ENCODE measurements around the gene ZGRF1. TPM values are rescaled to one million over a fixed set of nuclear protein-coding genes. Genes with fewer than 3 reads are reported as not detected.
A peak's percentile ranks its signal among the peaks of the same experiment; 100 is the strongest.

ZGRF1 gene
- total RNA-seq, 4 donors from 2014 or later: 4.0 to 9.0 (median 4.6) TPM

DNA sequence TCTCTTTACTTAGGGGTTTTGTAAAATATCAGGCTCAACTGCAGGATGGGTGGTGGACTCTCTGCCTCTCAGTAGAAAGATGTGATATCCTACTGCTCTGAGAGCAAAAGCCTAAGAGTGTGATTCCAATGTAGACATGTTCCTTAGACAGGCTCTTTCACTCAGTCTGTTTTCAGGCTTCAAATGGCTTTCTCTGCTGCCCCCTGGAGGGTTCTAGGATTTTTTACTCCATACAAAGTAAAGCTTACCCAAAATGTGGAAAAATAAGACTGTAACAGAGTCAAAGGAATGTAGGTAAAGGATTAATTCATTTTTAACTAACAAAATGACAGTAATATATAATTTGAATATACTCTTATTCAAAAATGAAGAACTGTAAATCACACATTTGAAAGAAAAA, 32.1 kb downstream of the ZGRF1 start:
- no peaks in the 10 kb centered on the region for H3K4me1 ChIP-seq
- intact Hi-C loops (cut with DNase I): no loop called here
- peaks cover 0 to 4% (median 0%) of the 10 kb centered on the region in 3 donors for H3K36me3 ChIP-seq
- H3K27ac ChIP-seq: no peak overlapping the region
- TF ChIP-seq, protein P1, sequence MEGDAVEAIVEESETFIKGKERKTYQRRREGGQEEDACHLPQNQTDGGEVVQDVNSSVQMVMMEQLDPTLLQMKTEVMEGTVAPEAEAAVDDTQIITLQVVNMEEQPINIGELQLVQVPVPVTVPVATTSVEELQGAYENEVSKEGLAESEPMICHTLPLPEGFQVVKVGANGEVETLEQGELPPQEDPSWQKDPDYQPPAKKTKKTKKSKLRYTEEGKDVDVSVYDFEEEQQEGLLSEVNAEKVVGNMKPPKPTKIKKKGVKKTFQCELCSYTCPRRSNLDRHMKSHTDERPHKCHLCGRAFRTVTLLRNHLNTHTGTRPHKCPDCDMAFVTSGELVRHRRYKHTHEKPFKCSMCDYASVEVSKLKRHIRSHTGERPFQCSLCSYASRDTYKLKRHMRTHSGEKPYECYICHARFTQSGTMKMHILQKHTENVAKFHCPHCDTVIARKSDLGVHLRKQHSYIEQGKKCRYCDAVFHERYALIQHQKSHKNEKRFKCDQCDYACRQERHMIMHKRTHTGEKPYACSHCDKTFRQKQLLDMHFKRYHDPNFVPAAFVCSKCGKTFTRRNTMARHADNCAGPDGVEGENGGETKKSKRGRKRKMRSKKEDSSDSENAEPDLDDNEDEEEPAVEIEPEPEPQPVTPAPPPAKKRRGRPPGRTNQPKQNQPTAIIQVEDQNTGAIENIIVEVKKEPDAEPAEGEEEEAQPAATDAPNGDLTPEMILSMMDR (IDR thresholded peaks at IDR 0.05): peak in 5 of 6 experiments; percentile 13 to 54 (median 33)
- TF ChIP-seq POLR2A (IDR thresholded peaks at IDR 0.05): no peak
- H3K4me3 ChIP-seq: no peak overlapping the region
- H3K9me3 ChIP-seq: no peaks in the 10 kb centered on the region
- DNase-seq: no peak
- no peaks in the 10 kb centered on the region for H3K27me3 ChIP-seq

GRCh38 chr4:112594993-112595392, 41.7 kb downstream of the ZGRF1 start:
- DNase-seq: no peak
- 80 to 91% methylated on average over 1 of the region's 1 CpG for WGBS, 2 donors
- intact Hi-C loops (cut with DNase I): no loop called here
- H3K4me3 ChIP-seq: no peak overlapping the region
- TF ChIP-seq POLR2A (IDR thresholded peaks at IDR 0.05): no peak
- TF ChIP-seq, protein P1 (IDR thresholded peaks at IDR 0.05): no peak
- no peaks in the 10 kb centered on the region for H3K27me3 ChIP-seq
- H3K4me1 ChIP-seq: no peaks in the 10 kb centered on the region
- H3K9me3 ChIP-seq: no peaks in the 10 kb centered on the region
- H3K27ac ChIP-seq: no peak overlapping the region
- H3K36me3 ChIP-seq: no peaks in the 10 kb centered on the region

- intact Hi-C loops (cut with DNase I): no loop called here
- H3K4me1 ChIP-seq: no peaks in the 10 kb centered on the region
- no peak overlapping the region for H3K4me3 ChIP-seq
- TF ChIP-seq, protein P1 (IDR thresholded peaks at IDR 0.05): no peak
- TF ChIP-seq POLR2A (IDR thresholded peaks at IDR 0.05): no peak
- no peaks in the 10 kb centered on the region for H3K36me3 ChIP-seq
- H3K27ac ChIP-seq: no peak overlapping the region
- DNase-seq: no peak
- no peaks in the 10 kb centered on the region for H3K27me3 ChIP-seq
- no peaks in the 10 kb centered on the region for H3K9me3 ChIP-seq
- WGBS, 2 donors: 95 to 97% methylated on average over 4 to 5 of the region's 5 CpGs
Observed at GRCh38 chr4:112593438-112594133, 43.1 kb downstream of the ZGRF1 start.

DNA sequence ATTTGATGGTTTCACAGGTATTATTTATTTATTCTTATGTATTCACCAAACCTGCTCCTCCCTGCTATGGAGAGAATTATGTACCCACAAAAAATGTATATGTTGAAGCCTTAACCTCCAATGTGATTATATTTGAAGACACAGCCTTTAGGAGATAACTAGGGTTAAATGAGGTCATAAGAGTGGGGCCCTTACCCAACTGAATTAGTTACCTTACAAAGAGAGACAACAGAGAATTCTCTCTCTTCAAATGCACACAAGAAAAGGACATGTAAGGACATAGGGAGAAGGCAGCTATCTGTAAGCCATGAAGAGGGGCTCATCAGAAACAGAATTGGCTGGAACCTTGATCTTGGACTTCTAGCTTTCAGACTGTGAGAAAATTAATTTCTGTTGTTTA, 44.0 kb downstream of the ZGRF1 start:
- TF ChIP-seq, protein P1 (IDR thresholded peaks at IDR 0.05): no peak
- no peak for TF ChIP-seq POLR2A (IDR thresholded peaks at IDR 0.05)
- intact Hi-C loops (cut with DNase I): no loop called here
- no peaks in the 10 kb centered on the region for H3K36me3 ChIP-seq
- H3K9me3 ChIP-seq: no peaks in the 10 kb centered on the region
- no peak overlapping the region for H3K4me3 ChIP-seq
- no peak overlapping the region for H3K27ac ChIP-seq
- DNase-seq: no peak
- H3K4me1 ChIP-seq: no peaks in the 10 kb centered on the region
- no peaks in the 10 kb centered on the region for H3K27me3 ChIP-seq

GRCh38 chr4:112591593-112591992, 45.1 kb downstream of the ZGRF1 start:
- no peak overlapping the region for H3K27ac ChIP-seq
- WGBS, 2 donors: 56 to 70% methylated on average over 1 of the region's 1 CpG
- H3K4me1 ChIP-seq: no peaks in the 10 kb centered on the region
- H3K27me3 ChIP-seq: no peaks in the 10 kb centered on the region
- TF ChIP-seq, protein P1 (IDR thresholded peaks at IDR 0.05): no peak
- TF ChIP-seq POLR2A (IDR thresholded peaks at IDR 0.05): no peak
- H3K36me3 ChIP-seq: no peaks in the 10 kb centered on the region
- intact Hi-C loops (cut with DNase I): no loop called here
- H3K4me3 ChIP-seq: no peak overlapping the region
- DNase-seq: no peak
- no peaks in the 10 kb centered on the region for H3K9me3 ChIP-seq

Data from esophagus squamous epithelium (tissue), 5 donors.